NCI-H2107 (cell line): ENCODE data around the gene ACVR1B.

Experiments used
- DNase-seq: peaks from one replicate; lab custom pipeline; 2025; lab: John Stamatoyannopoulos, UW

ACVR1B gene

DNA sequence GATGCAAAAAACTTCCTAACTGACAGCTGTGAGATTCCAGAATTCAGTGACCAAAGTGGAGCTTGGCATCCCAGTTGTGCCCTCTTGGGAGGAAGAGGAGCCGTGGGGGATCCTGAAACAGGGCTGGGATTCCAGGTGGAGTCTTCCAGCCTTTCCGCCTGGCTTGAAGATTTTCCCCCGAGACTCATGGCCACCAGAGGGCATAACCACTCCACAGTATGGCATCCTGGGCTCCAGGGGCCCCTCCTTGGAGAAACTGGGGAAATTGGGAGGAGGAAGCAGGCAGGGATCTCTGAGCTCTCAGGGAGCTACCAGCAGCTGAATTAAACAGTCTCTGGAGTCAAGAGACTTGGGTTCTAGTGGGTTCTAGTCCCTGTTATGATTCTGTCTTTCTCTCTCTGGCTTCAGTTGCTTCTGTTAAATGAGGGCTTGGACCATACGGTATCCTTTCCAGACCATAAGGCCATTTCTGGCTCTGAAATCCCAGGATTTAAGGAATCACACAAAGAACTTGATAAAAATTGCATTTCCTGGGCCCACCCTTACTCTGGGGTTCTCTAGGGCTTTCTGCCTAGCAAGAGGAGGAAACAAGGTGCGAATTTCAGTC, 52.6 kb downstream of the ACVR1B start:
- peak; percentile 48 for DNase-seq

DNA sequence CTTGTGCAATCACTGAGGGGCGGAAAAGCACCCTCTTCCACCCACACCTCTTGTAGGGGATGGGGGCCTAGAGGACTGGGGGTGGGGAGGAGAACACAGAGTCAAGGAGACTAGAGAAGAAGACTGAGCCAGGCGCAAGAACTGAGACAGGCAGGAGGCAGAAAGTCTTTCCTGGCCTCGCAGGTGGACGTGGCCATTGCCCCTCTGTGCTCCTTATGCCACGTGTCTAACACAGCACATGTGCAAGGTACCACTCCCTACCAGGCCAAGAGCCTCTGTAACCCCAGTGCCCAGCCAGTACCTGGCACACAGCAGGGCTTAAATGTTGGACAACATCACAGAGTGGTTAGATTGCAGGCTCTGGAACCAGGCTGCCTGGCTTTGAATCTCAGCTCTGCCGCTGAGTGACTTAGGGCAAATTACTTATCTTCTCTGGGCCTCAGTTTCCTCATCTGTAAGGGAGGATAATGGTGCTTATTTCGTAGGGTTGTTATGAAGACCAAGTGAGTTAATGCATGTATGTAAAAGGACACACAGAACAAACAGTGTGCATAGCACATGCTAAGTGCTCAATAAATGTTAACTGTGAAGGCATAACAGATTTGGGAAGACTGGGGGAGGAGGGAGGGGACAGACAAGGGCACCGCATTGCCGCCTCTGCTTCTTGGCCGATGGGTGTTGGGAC, 53.9 kb downstream of the ACVR1B start:
- no peak for DNase-seq

GRCh38 chr12:52005903-52006703, 54.6 kb downstream of the ACVR1B start:
- DNase-seq: no peak

- peak; percentile 62 for DNase-seq
Observed at GRCh38 chr12:52006726-52007157, 55.2 kb downstream of the ACVR1B start, which contains the start of gene TAMALIN. Gene TAMALIN, plus strand, starts transcription at chr12:52006946. Its CDS starts 74 bp downstream, at chr12:52007020.

DNA sequence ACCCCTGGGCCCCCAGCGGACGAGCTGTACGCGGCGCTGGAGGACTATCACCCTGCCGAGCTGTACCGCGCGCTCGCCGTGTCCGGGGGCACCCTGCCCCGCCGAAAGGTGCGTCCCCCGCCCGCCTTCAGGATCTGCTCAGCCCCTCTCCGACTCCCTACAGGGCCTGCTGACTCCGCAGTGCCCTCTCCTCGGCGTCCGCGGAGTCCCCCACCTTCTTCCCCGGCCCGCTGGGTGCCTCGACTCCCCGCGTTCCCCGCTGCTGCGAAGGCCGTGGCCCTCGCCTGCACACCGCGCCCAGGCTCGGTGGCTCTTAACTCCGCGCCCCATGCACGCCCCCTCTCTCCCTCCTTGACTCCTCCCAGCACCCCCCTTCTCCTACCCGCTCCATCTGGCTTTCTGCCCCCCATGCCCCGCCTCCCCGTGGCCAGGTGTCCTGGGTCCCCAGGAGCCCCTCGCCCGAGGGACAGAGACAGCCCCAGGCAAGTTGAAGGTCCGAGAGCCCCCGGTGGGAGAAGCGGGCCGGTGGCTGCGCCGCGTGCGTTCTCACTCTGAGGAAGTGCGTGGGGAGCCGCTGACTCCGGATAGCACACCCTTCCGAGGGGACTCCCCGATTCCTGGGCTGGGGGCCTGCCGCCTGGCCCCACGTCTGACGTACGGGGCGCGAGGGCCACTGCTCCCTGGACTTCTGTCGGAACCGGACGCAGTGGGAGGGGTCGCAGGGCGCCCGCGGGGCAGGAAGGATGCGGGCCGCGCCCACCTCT, 55.8 kb downstream of the ACVR1B start:
- no peak for DNase-seq

GRCh38 chr12:52007982-52008510, 56.5 kb downstream of the ACVR1B start:
- DNase-seq: no peak

DNA sequence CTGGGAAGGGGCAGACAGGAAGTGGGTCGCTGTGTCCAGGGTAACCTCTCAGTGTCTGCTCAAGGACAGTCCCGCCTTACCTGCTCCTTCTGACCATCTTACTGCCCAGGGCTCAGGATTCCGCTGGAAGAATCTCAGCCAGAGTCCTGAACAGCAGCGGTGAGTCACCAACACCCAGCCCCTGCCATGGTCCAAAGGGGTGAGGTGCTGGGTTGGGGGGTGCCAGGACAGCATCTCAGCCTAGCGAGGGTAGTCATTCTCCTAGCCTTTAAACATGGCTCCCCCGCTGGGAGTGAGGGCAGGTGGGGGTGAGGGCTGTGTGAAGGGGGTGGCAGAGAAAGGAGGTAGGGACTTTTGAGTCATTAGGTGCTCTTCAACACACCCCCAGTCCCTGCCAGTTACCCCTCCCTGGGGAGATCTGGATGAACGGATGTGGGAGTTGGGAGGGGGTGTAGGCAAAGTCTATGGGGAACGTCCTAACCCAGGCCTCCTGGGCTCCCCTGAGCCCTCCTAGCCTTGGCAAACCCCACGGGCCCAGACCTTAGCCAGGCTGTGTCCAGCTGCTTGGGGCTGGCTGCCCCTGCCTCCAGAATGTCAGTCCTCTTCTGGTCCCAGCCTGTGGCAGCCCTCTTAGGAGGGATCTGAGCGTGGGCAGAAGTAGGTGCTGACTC, 57.7 kb downstream of the ACVR1B start:
- DNase-seq: no peak

GRCh38 chr12:52010152-52010622, 58.7 kb downstream of the ACVR1B start:
- DNase-seq: no peak

DNA sequence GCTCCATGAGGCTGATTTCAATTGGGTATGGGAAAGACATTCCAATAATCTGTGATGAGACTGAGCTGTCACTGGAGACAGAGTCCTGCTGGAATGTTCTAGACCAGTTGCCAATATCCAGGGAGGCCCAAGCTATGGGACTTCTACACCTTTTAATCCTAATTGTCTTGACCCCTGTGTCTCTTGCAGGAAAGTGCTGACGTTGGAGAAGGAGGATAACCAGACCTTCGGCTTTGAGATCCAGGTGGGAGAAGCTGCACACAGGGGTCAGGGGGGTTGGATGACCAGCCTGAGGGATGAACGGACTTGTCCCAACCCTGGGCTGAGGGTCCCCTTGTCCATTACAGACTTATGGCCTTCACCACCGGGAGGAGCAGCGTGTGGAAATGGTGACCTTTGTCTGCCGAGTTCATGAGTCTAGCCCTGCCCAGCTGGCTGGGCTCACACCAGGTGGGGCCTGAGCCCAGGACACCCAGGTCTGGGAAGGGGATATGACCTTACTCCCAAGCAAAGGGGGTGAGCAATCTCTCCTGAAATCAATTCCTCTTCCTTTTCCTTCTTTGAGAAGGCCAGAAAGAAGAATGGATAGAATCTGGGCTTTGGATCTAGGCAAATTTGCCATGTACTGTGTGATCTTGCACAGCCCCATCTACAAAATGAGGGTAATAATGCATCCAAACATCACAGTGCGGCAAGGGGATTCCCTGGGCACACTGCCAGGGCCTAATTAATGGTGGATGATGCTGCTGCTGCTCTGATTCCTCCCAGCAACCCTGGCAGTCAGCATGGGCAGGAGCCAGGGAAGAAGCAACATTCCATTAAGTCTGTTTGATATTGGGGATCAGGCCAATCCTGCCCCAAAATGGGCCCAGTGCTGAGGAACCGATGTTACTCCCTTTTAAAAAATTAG, 59.4 kb downstream of the ACVR1B start:
- DNase-seq: no peak

DNA sequence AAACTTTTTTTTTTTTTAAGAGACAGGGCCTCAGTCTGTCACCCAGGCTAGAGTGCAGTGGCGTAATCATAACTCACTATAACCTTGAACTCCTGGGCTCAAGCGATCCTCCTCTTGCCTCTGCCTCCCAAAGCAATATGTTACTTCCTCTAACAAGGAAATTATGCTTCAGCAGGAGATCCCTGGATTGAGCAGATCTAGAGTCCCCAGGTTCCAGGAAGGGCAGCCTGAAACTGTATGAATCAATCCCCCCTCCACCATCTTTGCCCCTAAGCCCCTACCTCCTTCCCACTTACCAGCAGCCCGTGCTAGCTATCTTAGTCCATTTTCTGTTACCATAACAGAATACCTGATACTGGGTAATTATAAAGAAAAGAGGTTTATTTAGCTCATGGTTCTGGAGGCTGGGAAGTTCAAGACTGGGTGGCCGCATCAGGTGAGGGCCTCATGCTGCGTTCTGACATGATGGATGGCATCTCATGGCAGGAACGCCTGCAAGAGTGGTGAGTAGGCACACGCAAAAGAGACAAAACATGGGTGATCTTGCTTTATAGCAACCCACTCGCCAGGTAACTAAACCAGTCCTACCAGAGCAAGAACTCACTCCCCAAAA, 60.2 kb downstream of the ACVR1B start:
- DNase-seq: no peak

GRCh38 chr12:52013626-52014310, 62.3 kb downstream of the ACVR1B start:
- no peak for DNase-seq

DNA sequence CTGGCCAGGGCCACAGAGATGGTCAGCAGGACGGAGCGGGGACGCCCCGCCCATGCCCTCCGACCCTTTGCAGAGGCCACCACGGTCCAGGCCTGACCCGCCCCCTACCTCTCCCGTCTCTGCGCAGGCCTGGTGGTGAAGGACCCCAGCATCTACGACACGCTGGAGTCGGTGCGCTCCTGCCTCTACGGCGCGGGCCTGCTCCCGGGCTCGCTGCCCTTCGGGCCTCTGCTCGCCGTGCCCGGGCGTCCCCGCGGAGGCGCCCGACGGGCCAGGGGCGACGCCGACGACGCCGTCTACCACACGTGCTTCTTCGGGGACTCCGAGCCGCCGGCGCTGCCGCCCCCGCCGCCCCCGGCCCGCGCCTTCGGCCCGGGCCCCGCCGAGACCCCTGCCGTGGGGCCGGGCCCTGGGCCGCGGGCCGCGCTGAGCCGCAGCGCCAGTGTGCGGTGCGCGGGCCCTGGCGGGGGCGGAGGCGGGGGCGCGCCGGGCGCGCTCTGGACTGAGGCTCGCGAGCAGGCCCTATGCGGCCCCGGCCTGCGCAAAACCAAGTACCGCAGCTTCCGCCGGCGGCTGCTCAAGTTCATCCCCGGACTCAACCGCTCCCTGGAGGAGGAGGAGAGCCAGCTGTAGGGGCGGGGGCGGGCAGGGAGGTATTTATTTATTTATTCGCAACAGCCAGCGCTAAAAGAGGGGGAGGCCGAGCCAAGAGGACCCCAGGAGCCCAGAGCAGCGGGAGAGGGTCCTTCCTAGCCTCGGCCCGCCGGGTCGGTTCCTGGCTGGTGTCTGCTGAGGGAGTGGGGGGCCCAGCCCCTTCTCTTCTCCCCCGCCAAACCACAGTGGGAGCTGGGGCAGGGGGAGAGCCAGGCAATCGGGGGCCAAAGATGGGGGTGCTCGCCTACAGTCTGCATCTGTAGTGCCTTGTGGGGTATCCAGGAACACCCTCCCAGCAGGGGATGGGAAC, 63.4 kb downstream of the ACVR1B start:
- no peak for DNase-seq

DNA sequence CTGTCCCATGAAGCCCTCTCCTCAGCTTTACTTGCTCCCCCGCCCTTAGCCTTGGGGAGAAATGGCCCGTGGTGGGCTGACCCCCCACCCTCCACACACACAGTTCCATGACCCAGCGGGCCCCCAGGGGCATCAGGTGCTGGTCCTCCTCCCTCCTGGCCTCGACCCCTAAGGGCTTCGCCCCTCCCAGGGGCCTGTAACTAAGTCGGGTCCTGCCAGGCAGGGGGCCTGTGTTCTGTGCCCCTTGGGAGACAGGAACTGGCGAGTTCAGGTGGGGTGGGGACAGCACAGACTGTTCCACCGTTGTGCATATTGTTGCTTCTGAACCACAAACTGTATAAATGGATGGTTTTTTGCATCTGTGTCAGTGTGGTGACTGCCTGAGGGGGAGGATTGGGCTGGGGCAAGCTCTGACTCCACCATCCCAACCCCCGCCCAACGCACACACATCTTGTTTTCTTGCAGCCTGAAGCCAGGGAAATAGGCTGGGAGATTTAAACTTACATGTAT, 64.1 kb downstream of the ACVR1B start:
- DNase-seq: no peak

DNA sequence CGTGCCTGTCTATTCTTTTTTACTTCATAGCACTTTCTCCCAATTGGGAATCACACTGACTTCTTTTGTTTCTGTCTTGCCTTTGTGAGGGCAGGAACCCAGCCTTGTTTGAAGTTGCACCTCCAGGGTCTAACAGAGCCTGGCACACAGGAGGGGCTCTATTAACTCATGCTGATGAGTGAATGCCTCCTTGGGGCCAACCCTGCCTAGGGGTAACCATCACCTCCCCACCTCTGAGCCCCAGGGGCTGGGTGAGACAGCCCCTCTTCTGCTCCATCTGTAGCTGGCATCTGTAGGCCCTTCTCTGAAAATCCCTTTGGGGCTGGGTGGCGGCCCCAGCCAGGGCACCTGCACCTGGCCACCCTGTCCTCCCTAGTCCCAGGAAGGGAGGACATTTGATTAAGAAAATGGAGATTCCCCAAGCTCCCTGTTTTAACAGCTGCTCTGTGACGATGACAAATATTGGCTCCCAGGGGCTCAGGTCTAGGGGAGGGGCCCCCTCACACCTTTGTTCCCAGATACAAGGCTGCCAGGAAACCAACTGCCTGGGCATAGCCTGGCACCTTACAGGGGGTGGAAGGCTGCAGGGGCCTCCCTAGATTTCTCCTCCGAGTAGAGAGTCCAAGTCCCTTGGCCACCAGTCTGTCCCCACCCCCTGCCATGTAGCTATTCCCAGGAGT, 67.1 kb downstream of the ACVR1B start:
- no peak for DNase-seq

DNA sequence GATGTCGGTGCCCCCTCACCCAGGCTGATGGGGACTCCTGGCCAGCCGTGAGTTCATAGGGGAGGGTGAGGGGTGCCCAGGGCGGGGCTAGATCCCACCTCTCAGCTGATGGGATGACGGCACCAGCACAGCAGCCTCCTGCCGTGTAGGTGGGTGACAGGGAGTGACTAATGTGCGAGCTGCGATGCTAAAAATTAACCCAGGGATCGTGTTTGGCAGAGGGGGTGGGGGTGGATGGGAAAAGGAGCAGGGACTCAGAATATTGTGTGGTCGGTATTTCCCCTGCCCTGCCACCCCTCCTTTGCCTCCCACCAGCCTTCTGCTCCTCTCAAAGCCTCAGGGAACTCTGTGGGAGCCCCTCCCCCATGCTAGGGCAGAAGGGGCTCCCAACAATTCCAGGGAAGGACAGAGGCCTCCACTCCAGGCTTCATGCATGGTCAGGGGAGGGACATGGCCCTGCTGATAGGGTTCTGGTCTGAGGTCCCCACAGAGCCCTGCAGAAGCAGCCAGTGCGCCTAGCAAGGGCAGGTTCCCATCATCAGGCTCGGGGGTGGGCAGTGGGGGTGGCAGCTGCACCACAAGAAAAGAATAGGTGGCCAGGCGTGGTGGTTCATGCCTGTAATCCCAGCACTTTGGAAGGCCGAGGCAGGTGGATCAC, 67.7 kb downstream of the ACVR1B start:
- no peak for DNase-seq

- peak; percentile 58 for DNase-seq
Observed at GRCh38 chr12:52020539-52021336, 69.2 kb downstream of the ACVR1B start.
